ENCODE data around the gene FHOD1. TPM values are rescaled to one million over a fixed set of nuclear protein-coding genes. Genes with fewer than 3 reads are reported as not detected.

The FHOD1 gene
- total RNA-seq, 1 donor from 2014 or later: 17.2 TPM

- Histone ChIP-seq H3K36me3 (no peaks in the 10 kb centered on the region), H3K27ac (no peak overlapping the region), H3K27me3 (no peaks in the 10 kb centered on the region), H3K4me3 (no peak overlapping the region), H3K4me1 (peaks cover 10% of the 10 kb centered on the region), H3K9me3 (no peaks in the 10 kb centered on the region)
- intact Hi-C loops (cut with DNase I): no loop called here
- DNase-seq (ENCODE audit: extremely low spot score in 2 of 2): no peak
- no peak for TF ChIP-seq POLR2AphosphoS5 (IDR thresholded peaks at IDR 0.05; ENCODE audit: insufficient read depth in 1 of 2, low read depth in 1 of 2)
- no peak for TF ChIP-seq POLR2A (IDR thresholded peaks at IDR 0.05)
- no peak for TF ChIP-seq CTCF (IDR thresholded peaks at IDR 0.05)
Measured at GRCh38 chr16:67283039-67283825, 36.0 kb upstream of the FHOD1 start.

GRCh38 chr16:67282447-67282805, 35.1 kb upstream of the FHOD1 start:
- Histone ChIP-seq H3K4me3 (no peak overlapping the region), H3K27me3 (no peaks in the 10 kb centered on the region), H3K9me3 (no peaks in the 10 kb centered on the region), H3K36me3 (no peaks in the 10 kb centered on the region), H3K27ac (no peak overlapping the region), H3K4me1 (peaks cover 18% of the 10 kb centered on the region)
- DNase-seq (ENCODE audit: extremely low spot score in 2 of 2): no peak
- intact Hi-C loops (cut with DNase I): no loop called here
- TF ChIP-seq POLR2A (IDR thresholded peaks at IDR 0.05) (no peak), POLR2AphosphoS5 (IDR thresholded peaks at IDR 0.05; ENCODE audit: insufficient read depth in 1 of 2, low read depth in 1 of 2) (no peak), CTCF (IDR thresholded peaks at IDR 0.05) (no peak)

GRCh38 chr16:67281536-67282446, 34.5 kb upstream of the FHOD1 start:
- no peaks in the 10 kb centered on the region for H3K9me3 ChIP-seq
- intact Hi-C loops (cut with DNase I): no loop called here
- no peak for DNase-seq (ENCODE audit: extremely low spot score in 2 of 2)
- TF ChIP-seq POLR2AphosphoS5 (IDR thresholded peaks at IDR 0.05; ENCODE audit: insufficient read depth in 1 of 2, low read depth in 1 of 2) (no peak), CTCF (IDR thresholded peaks at IDR 0.05) (no peak), POLR2A (IDR thresholded peaks at IDR 0.05) (no peak)
- no peak overlapping the region for H3K27ac ChIP-seq
- no peaks in the 10 kb centered on the region for H3K27me3 ChIP-seq
- no peaks in the 10 kb centered on the region for H3K36me3 ChIP-seq
- H3K4me3 ChIP-seq: no peak overlapping the region
- H3K4me1 ChIP-seq: peaks cover 25% of the 10 kb centered on the region

GRCh38 chr16:67280090-67281015, 33.1 kb upstream of the FHOD1 start:
- H3K9me3 ChIP-seq: no peaks in the 10 kb centered on the region
- no peak for DNase-seq (ENCODE audit: extremely low spot score in 2 of 2)
- no peaks in the 10 kb centered on the region for H3K27me3 ChIP-seq
- no peak overlapping the region for H3K27ac ChIP-seq
- peak overlapping the region in 1 of 2 donors; percentile 67 for H3K4me3 ChIP-seq
- peaks cover 30% of the 10 kb centered on the region for H3K4me1 ChIP-seq
- no peaks in the 10 kb centered on the region for H3K36me3 ChIP-seq
- TF ChIP-seq CTCF (IDR thresholded peaks at IDR 0.05): no peak
- no peak for TF ChIP-seq POLR2A (IDR thresholded peaks at IDR 0.05)
- TF ChIP-seq POLR2AphosphoS5 (IDR thresholded peaks at IDR 0.05; ENCODE audit: insufficient read depth in 1 of 2, low read depth in 1 of 2): no peak
- intact Hi-C loops (cut with DNase I): no loop called here

All from vagina (tissue), 2 donors.